ENCODE results near the gene ZNF407. TPM values are rescaled to one million over a fixed set of nuclear protein-coding genes. Genes with fewer than 3 reads are reported as not detected.
A peak's percentile ranks its signal among the peaks of the same experiment; 100 is the strongest.

ZNF407 gene
- 10 to 100 TPM; 10.3 to 16.5 TPM for total RNA-seq
- 1 to 10 TPM; 1.9 to 2.8 TPM for polyA plus RNA-seq

DNA sequence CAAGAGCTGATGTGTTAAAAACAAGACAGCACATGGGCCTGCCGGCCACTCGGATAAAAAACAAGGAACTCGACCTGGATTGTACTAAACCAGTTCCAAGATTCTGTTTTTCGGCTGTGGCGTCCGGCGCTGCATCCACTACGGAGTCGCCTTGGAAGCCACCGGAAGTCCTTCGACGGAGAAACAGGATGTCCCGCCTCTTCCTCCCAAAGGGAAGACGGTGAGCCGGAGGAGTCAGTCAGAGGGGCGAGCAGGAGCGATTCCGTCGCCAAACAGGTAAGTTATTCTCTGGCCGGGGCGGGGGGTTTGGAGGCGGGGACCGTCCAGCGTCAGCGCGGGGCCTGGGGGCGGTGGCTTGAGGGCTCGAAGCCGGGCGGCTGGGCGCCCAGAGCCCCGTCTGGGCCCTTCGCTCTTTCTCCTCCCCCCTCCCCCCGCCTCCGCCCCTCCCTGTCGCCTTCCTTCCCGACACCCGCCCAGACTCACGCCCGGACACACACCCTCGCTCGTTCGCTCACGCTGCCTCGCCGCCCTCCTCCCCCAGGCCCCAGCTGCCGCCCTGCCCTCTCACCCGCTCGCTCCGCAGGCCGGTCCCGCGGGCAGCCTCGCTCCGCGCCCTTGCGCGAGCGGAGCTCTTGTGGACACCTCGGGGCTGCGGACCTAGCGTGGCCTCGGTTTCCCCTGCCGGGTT is at the start of gene ZNF407:
Gene ZNF407, plus strand, starts transcription at position 209 of the 688 bp plus-strand sequence. CDS start 33,150 bp downstream, outside the sequence.
- TF ChIP-seq GABPA (IDR thresholded peaks at IDR 0.05 in 1 of 2, conservative IDR thresholded peaks at IDR 0.05 in 1 of 2), result peak; percentile 91 to 96
- peak in 1 of 2 donors; percentile 3 for TF ChIP-seq RXRA (IDR thresholded peaks at IDR 0.05)
- peak; percentile 74 for TF ChIP-seq ZBTB33 (IDR thresholded peaks at IDR 0.05)
- peak; percentile 58 for TF ChIP-seq TAF1 (conservative IDR thresholded peaks at IDR 0.05)
- no peak for TF ChIP-seq ATF3 (IDR thresholded peaks at IDR 0.05)
- TF ChIP-seq CTCF (IDR thresholded peaks at IDR 0.05; ENCODE audit: low read depth, low read length, missing input control), result no peak
- peaks cover 4 to 33% (median 18%) of the 10 kb centered on the region in 4 donors for H3K4me1 ChIP-seq (ENCODE audit: control insufficient read depth in 4 of 4, insufficient read depth in 4 of 4, low read length in 3 of 4)

DNA sequence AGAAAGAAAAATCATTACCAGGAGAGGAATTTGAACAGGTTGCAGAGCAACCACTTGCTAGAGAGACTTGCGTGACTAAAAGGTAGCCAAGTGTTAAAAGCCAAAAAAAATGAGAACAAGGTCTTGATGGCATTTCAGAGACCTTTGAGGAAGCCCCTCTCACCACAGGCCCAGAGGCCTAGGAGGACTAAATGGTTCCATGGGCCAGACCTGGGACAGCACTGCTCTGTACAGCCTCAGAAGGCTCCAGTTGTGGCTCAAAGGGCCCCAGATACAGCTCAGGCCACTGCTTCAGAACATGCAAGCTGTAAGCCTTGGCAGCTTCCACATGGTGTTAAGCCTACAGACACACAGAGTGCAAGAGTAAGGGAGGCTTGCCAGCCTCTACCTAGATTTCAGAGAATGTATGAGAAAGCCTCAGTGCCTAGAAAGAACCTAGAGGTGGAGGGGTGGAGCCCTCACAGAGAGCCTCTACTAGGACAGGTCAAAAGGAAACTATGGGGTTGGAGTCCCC is 48.0 kb upstream of the ZNF407 start:
- Histone ChIP-seq H3K4me3 (ENCODE audit: low read depth in 1 of 3, low read length in 3 of 3) (no peak overlapping the region), H3K9ac (ENCODE audit: low read depth in 1 of 2, low read length in 2 of 2) (no peak overlapping the region), H3K4me1 (ENCODE audit: control insufficient read depth in 4 of 4, insufficient read depth in 4 of 4, low read length in 3 of 4) (peaks cover 0 to 19% (median 17%) of the 10 kb centered on the region in 4 donors), H3K36me3 (ENCODE audit: control insufficient read depth in 4 of 4, insufficient read depth in 3 of 4, low read depth in 1 of 4, low read length in 3 of 4) (no peaks in the 10 kb centered on the region), H3K27me3 (ENCODE audit: control insufficient read depth in 4 of 4, insufficient read depth in 4 of 4, low read length in 3 of 4) (no peaks in the 10 kb centered on the region), H3K27ac (ENCODE audit: low read depth in 1 of 2, low read length in 2 of 2) (peak overlapping the region in 1 of 2 donors; percentile 87), H3K9me3 (ENCODE audit: control insufficient read depth in 4 of 4, low read length in 3 of 4) (peaks cover 0 to 2% (median 0%) of the 10 kb centered on the region in 4 donors)
- WGBS, result 51% methylated on average over 1 of the region's 1 CpG
- no peak for DNase-seq (ENCODE audit: low spot score)
- TF ChIP-seq HNF4A (conservative IDR thresholded peaks at IDR 0.05), result peak in 1 of 2 donors; percentile 33
- TF ChIP-seq, protein P1, sequence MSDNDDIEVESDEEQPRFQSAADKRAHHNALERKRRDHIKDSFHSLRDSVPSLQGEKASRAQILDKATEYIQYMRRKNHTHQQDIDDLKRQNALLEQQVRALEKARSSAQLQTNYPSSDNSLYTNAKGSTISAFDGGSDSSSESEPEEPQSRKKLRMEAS (IDR thresholded peaks at IDR 0.05), result no peak

More for the DNA sequence above, at the start of gene ZNF407:
- WGBS, result under 1% methylated on average over 64 of the region's 64 CpGs
- H3K9ac ChIP-seq (ENCODE audit: low read depth in 1 of 2, low read length in 2 of 2), result peak within 1 kb of the TSS; percentile 77 to 98
- H3K36me3 ChIP-seq (ENCODE audit: control insufficient read depth in 4 of 4, insufficient read depth in 3 of 4, low read depth in 1 of 4, low read length in 3 of 4), result peaks cover 0 to 7% (median 5%) of the 10 kb centered on the region in 4 donors
- DNase-seq (ENCODE audit: low spot score), result peak; percentile 94
- H3K27ac ChIP-seq (ENCODE audit: low read depth in 1 of 2, low read length in 2 of 2), result peak within 1 kb of the TSS; percentile 83 to 97
- no peaks in the 10 kb centered on the region for H3K27me3 ChIP-seq (ENCODE audit: control insufficient read depth in 4 of 4, insufficient read depth in 4 of 4, low read length in 3 of 4)
- peak within 1 kb of the TSS; percentile 92 to 99 (median 99) for H3K4me3 ChIP-seq (ENCODE audit: low read depth in 1 of 3, low read length in 3 of 3)
- no peaks in the 10 kb centered on the region for H3K9me3 ChIP-seq (ENCODE audit: control insufficient read depth in 4 of 4, low read length in 3 of 4)

DNA sequence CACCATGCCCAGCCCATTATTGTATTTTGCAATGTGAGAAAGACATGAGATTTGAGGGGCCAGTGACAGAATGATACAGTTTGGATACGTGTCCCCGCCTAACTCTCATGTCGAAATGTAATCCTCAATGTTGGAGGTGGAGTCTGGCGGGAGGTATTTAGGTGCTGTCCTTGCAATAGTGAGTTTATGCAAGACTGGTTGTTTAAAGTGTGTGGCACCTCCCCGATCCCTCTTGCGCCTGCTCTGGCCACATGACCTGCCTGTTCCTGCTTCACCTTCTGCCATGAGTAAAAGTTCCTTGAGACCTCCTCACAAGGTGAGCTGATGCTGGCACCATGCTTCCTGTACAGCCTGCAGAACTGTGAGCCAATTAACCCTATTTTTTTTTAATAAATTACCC is 46.8 kb upstream of the ZNF407 start:
- Histone ChIP-seq H3K9ac (ENCODE audit: low read depth in 1 of 2, low read length in 2 of 2) (peak overlapping the region in 1 of 2 donors; percentile 38), H3K4me1 (ENCODE audit: control insufficient read depth in 4 of 4, insufficient read depth in 4 of 4, low read length in 3 of 4) (peaks cover 0 to 19% (median 17%) of the 10 kb centered on the region in 4 donors), H3K36me3 (ENCODE audit: control insufficient read depth in 4 of 4, insufficient read depth in 3 of 4, low read depth in 1 of 4, low read length in 3 of 4) (no peaks in the 10 kb centered on the region), H3K4me3 (ENCODE audit: low read depth in 1 of 3, low read length in 3 of 3) (no peak overlapping the region), H3K9me3 (ENCODE audit: control insufficient read depth in 4 of 4, low read length in 3 of 4) (peaks cover 0 to 2% (median 0%) of the 10 kb centered on the region in 4 donors), H3K27me3 (ENCODE audit: control insufficient read depth in 4 of 4, insufficient read depth in 4 of 4, low read length in 3 of 4) (no peaks in the 10 kb centered on the region), H3K27ac (ENCODE audit: low read depth in 1 of 2, low read length in 2 of 2) (peak overlapping the region; percentile 65 to 87)
- 32% methylated on average over 6 of the region's 6 CpGs for WGBS
- DNase-seq (ENCODE audit: low spot score), result no peak
- TF ChIP-seq NR2F2 (IDR thresholded peaks at IDR 0.05) (no peak), EGR1 (IDR thresholded peaks at IDR 0.05; ENCODE audit: low read depth in 2 of 2) (no peak), SP1 (IDR thresholded peaks at IDR 0.05) (peak; percentile 13), RAD21 (IDR thresholded peaks at IDR 0.05) (peak in 1 of 2 donors; percentile 5), ATF3 (IDR thresholded peaks at IDR 0.05) (no peak), HNF4A (conservative IDR thresholded peaks at IDR 0.05) (peak; percentile 11 to 62), ZBTB33 (IDR thresholded peaks at IDR 0.05) (no peak), FOXA1 (IDR thresholded peaks at IDR 0.05) (peak; percentile 16)
- TF ChIP-seq, protein P1 (IDR thresholded peaks at IDR 0.05), result peak; percentile 47
